MG63 (cell line): Measurements from ENCODE around the gene MMP25. TPM values are rescaled to one million over a fixed set of nuclear protein-coding genes. Genes with fewer than 3 reads are reported as not detected.

Experiments
- DNase-seq: peaks from one replicate; pipeline ENCODE4 v3.0.0-alpha.2; 2020
- H3K27me3 ChIP-seq: fragments of 250-450 bp; sonication (Bioruptor Pico); 2 replicates; pipeline ENCODE4 v1.5.1; 2020; ENCODE audit warnings: mild to moderate bottlenecking, moderate library complexity
- H3K36me3 ChIP-seq: fragments of 250-450 bp; sonication (Bioruptor Pico); 2 replicates; pipeline ENCODE4 v1.5.1; 2020; ENCODE audit warnings: mild to moderate bottlenecking, moderate library complexity
- H3K4me3 ChIP-seq: fragments of 250-450 bp; sonication (Bioruptor Pico); 2 replicates; pipeline ENCODE4 v1.5.1; 2020; ENCODE audit warnings: mild to moderate bottlenecking, moderate library complexity
- H3K9me3 ChIP-seq: fragments of 250-450 bp; sonication (Bioruptor Pico); 2 replicates; pipeline ENCODE4 v1.5.1; 2020; ENCODE audit warnings: mild to moderate bottlenecking, moderate library complexity
- total RNA-seq: library from RNA; depleted of rRNA; stranded (reverse); fragments of >200 nt; shearing (Covaris generic); gene quantifications from 2 replicates; pipeline ENCODE4 v1.2.3, GENCODE V29; 2014; ENCODE audit warnings: low replicate concordance; rRNA removed

Gene MMP25, protein sequence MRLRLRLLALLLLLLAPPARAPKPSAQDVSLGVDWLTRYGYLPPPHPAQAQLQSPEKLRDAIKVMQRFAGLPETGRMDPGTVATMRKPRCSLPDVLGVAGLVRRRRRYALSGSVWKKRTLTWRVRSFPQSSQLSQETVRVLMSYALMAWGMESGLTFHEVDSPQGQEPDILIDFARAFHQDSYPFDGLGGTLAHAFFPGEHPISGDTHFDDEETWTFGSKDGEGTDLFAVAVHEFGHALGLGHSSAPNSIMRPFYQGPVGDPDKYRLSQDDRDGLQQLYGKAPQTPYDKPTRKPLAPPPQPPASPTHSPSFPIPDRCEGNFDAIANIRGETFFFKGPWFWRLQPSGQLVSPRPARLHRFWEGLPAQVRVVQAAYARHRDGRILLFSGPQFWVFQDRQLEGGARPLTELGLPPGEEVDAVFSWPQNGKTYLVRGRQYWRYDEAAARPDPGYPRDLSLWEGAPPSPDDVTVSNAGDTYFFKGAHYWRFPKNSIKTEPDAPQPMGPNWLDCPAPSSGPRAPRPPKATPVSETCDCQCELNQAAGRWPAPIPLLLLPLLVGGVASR
- not detected in 2 replicates for total RNA-seq

DNA sequence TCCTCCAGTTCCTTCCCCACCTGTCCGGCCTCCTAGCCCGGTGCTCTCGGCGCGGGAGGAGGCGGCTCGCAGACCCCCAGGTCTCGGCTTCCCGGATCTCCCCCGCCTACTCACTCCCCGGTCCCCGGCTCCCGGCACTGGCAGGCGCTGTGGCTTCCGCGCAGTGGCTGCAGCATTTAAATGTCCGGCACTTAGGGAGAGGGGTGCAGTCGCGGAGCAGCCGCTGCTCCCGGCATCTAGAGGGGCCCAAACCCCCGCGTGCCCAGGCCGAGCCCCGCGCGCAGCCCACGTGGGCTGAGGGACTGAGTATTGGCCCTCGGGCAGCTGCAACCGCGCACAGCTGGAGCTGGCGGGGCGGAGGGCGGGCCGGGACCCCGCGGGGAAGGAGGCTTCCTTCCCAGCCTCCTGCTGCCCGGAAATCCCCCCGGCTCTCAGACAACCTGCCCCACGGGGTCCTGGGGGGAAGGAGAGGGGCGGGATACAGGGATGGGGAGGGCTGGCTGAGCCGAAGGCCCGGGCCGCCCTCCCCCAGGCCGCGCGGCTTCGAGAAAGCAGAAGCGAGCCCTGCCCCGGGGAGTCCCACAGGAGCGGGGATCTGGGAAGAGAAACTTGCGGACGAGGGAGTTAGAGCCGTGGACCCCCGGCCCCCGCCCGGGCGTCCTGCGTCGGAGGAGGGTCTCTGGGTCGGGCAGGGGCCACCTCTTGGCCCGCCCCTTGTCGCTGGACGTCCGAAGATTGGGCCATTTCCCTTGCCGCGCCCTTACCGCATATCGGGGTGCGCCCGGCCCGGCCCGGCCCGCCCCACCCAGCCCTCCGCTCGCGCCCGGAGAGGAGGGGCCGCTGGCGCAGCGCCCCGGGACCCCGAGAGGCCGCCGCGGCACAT lies at the start of gene MMP25:
TSS of gene MMP25 (plus strand) at position 804 of the 883 bp plus-strand sequence. CDS start 357 bp downstream, outside the sequence.
- H3K4me3 ChIP-seq: peak within 1 kb of the TSS; percentile 50
- H3K9me3 ChIP-seq: no peaks in the 10 kb centered on the region
- H3K36me3 ChIP-seq: no peaks in the 10 kb centered on the region
- H3K27me3 ChIP-seq: peaks cover 28% of the 10 kb centered on the region
- no peak for DNase-seq

GRCh38 chr16:2999929-3000328 lies 46.4 kb upstream of the MMP25 start:
- H3K27me3 ChIP-seq: no peaks in the 10 kb centered on the region
- H3K4me3 ChIP-seq: no peak overlapping the region
- no peaks in the 10 kb centered on the region for H3K9me3 ChIP-seq
- peaks cover 12% of the 10 kb centered on the region for H3K36me3 ChIP-seq
- DNase-seq: no peak

- no peak overlapping the region for H3K4me3 ChIP-seq
- no peak for DNase-seq
- H3K9me3 ChIP-seq: no peaks in the 10 kb centered on the region
- peaks cover 12% of the 10 kb centered on the region for H3K36me3 ChIP-seq
- no peaks in the 10 kb centered on the region for H3K27me3 ChIP-seq
Measured at GRCh38 chr16:3000540-3000939, 45.8 kb upstream of the MMP25 start.

- H3K9me3 ChIP-seq: no peaks in the 10 kb centered on the region
- H3K4me3 ChIP-seq: no peak overlapping the region
- DNase-seq: no peak
- H3K27me3 ChIP-seq: no peaks in the 10 kb centered on the region
- H3K36me3 ChIP-seq: peaks cover 12% of the 10 kb centered on the region
Measured at GRCh38 chr16:3001316-3001715, 45.0 kb upstream of the MMP25 start.

DNA sequence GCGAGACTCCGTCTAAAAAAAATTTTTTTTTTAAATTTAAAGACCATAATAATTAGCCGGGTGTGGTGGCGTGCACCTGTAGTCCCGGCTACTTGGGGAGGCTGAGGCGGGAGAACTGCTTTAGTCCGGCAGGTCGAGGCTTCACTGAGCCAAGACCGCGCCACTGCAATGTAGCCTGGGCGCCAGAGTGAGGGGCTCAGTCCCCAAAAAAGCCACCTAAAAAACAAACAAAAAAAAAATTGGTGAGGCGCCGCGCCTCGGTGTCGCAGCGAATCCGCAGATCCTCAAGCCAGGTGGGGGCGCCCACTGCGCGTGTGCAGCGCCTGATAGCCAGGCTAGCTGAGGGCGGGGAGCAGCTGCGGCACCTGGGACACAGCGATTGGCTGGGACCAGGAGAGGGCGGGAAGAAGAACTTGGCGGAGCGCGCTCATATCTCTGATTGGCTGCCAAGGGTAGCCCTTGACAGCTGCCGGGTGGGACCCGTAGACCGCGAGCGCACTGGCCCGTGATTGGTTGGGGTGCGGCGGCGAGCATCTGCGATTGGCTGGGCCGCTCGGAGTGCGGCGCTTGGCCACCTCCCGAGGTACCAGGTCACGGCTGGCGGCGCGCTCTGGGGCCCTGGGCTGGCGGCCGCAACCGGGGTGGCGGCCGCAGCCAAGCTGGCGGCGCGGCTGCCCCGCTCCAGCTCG lies 42.6 kb upstream of the MMP25 start:
- Histone ChIP-seq H3K27me3 (no peaks in the 10 kb centered on the region), H3K36me3 (peaks cover 21% of the 10 kb centered on the region), H3K9me3 (no peaks in the 10 kb centered on the region), H3K4me3 (peak overlapping the region; percentile 33)
- DNase-seq: peak; percentile 100

GRCh38 chr16:3004319-3004718 lies 42.0 kb upstream of the MMP25 start:
- peak; percentile 62 for DNase-seq
- Histone ChIP-seq H3K9me3 (no peaks in the 10 kb centered on the region), H3K36me3 (peaks cover 21% of the 10 kb centered on the region), H3K4me3 (no peak overlapping the region), H3K27me3 (no peaks in the 10 kb centered on the region)

- peak; percentile 78 for DNase-seq
- peaks cover 21% of the 10 kb centered on the region for H3K36me3 ChIP-seq
- H3K27me3 ChIP-seq: no peaks in the 10 kb centered on the region
- H3K4me3 ChIP-seq: peak overlapping the region; percentile 56
- no peaks in the 10 kb centered on the region for H3K9me3 ChIP-seq
Measured at GRCh38 chr16:3004781-3005284, 41.5 kb upstream of the MMP25 start.

- no peak for DNase-seq
- no peaks in the 10 kb centered on the region for H3K9me3 ChIP-seq
- H3K4me3 ChIP-seq: no peak overlapping the region
- no peaks in the 10 kb centered on the region for H3K27me3 ChIP-seq
- H3K36me3 ChIP-seq: peaks cover 13% of the 10 kb centered on the region
Measured at GRCh38 chr16:3007059-3007956, 39.1 kb upstream of the MMP25 start.

GRCh38 chr16:3007957-3008689 lies 38.2 kb upstream of the MMP25 start:
- H3K9me3 ChIP-seq: no peaks in the 10 kb centered on the region
- DNase-seq: no peak
- no peaks in the 10 kb centered on the region for H3K27me3 ChIP-seq
- no peak overlapping the region for H3K4me3 ChIP-seq
- peaks cover 9% of the 10 kb centered on the region for H3K36me3 ChIP-seq

- no peak for DNase-seq
- no peak overlapping the region for H3K4me3 ChIP-seq
- no peaks in the 10 kb centered on the region for H3K9me3 ChIP-seq
- peaks cover 9% of the 10 kb centered on the region for H3K36me3 ChIP-seq
- no peaks in the 10 kb centered on the region for H3K27me3 ChIP-seq
Measured at GRCh38 chr16:3008690-3009037, 37.7 kb upstream of the MMP25 start.

- no peak overlapping the region for H3K4me3 ChIP-seq
- no peak for DNase-seq
- H3K36me3 ChIP-seq: peaks cover 9% of the 10 kb centered on the region
- H3K27me3 ChIP-seq: no peaks in the 10 kb centered on the region
- no peaks in the 10 kb centered on the region for H3K9me3 ChIP-seq
Measured at GRCh38 chr16:3009568-3010390, 36.6 kb upstream of the MMP25 start.

DNA sequence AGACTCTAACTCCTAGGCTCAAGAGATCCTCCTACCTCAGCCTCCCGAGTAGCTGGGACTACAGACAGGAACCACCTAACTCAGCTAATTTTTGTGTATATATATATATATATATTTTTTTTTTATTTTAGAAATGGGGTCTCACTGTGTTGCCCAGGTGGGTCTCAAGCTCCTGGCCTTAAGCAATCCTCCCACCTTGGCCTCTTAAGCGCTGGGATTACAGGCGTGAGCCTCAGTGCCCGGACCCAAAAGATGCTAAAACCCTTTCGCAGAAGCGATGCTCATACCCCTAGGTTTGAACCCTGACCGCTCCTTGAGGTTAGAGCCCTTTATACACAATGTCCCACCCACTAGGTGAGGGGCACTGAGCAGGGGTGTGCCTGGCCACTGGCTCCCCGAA lies 35.9 kb upstream of the MMP25 start:
- Histone ChIP-seq H3K9me3 (no peaks in the 10 kb centered on the region), H3K27me3 (no peaks in the 10 kb centered on the region), H3K36me3 (peaks cover 9% of the 10 kb centered on the region), H3K4me3 (no peak overlapping the region)
- no peak for DNase-seq

DNA sequence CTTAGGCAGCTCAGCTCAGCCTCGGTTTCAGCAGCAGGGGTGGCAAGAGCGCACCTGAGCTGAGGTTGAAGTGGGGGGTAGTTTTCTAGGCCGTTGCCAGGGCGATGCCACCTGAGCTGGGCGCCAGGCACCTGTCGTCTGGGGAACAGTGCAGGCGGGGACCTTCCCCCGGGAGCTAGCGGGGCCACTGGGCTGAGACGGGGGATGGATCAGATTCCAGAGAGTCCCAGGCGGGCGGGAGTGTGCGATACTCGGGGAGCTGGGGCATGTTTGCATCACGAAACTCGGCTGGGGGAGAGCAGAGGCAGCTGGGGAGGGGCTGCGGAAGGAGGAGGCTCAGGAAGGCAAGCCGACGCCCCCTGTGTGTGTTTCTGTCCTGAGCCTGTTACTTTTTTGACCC lies 34.1 kb upstream of the MMP25 start:
- no peak for DNase-seq
- Histone ChIP-seq H3K27me3 (no peaks in the 10 kb centered on the region), H3K36me3 (no peaks in the 10 kb centered on the region; the same call in 1 of the 2 replicates), H3K9me3 (no peaks in the 10 kb centered on the region), H3K4me3 (no peak overlapping the region)

DNA sequence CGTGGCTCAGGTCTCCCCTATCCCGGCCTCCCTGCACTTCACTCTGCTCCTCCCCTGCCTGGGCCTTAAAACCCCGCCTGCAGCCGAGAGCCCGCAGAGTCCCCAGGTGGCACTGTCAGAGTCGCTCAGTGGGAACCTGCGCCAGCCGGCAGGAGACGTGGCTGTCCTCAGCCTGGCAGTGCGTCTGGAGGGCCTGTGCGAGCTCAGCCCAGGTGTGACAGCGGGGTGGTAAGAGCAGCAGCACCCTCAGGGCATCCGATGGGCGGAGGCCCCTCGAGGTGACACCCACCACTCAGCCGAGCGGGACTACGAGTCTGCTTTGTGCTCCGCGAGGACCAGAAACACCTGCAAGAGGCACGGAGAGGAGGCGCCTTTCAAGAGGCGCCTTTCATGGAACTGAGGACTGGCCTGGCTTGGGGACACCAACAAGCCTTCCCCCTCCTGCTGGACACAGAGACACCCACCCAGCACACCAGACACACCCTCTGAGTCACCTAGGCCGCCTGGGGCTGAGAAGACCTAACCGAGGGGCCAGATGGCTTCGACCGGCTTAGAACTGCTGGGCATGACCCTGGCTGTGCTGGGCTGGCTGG lies 33.4 kb upstream of the MMP25 start, which contains the start of gene CLDN9:
TSS of gene CLDN9 (plus strand) at position 96 of the 593 bp plus-strand sequence. CDS start at position 536, 440 bp downstream.
- no peaks in the 10 kb centered on the region for H3K27me3 ChIP-seq
- H3K36me3 ChIP-seq: no peaks in the 10 kb centered on the region; the same call in 1 of the 2 replicates
- no peaks in the 10 kb centered on the region for H3K9me3 ChIP-seq
- no peak within 1 kb of the TSS for H3K4me3 ChIP-seq
- no peak for DNase-seq
